ENCODE results near the gene TJP1. TPM values are rescaled to one million over a fixed set of nuclear protein-coding genes. Genes with fewer than 3 reads are reported as not detected.

TJP1 gene
- total RNA-seq: 100 to 1,000 TPM in 2 of 4 donors, 10 to 100 TPM in 2; 45.4 to 112 (median 88.3) TPM

DNA sequence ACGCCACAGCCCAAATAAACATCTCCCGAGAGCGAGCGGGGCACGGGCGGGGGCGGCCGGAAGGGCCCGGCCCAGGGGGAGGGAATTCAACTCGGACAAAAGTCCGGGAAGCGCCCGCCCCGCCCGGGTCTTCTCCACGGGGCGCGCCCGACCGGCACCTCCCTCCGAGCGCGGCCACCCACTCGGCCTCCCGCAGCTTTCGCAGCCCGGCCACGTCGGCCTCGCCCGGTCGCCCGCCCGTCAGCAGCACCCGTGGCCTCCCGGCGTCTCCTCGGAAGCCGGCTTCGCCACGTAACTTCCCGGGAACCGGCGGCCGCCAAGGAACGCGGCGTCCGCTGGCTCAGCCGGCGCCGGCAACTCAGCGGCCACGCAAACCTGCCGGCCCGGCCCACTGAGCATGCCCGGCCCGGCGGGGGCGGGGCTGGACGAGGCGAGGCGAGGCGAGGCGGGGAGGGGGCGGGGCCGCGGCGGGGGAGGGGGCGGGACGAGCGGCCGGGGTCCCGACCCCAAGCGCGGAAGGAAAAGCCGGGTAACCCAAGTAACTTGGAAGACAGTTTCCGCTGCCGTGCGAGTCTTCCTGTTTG, at the start of gene TJP1:
Gene TJP1, minus strand, starts transcription at position 369 of the 584 bp plus-strand sequence. CDS start 440 bp downstream, outside the sequence.
- H3K27ac ChIP-seq: peak within 1 kb of the TSS; percentile 57 to 97 (median 92)
- TF ChIP-seq, protein P1, sequence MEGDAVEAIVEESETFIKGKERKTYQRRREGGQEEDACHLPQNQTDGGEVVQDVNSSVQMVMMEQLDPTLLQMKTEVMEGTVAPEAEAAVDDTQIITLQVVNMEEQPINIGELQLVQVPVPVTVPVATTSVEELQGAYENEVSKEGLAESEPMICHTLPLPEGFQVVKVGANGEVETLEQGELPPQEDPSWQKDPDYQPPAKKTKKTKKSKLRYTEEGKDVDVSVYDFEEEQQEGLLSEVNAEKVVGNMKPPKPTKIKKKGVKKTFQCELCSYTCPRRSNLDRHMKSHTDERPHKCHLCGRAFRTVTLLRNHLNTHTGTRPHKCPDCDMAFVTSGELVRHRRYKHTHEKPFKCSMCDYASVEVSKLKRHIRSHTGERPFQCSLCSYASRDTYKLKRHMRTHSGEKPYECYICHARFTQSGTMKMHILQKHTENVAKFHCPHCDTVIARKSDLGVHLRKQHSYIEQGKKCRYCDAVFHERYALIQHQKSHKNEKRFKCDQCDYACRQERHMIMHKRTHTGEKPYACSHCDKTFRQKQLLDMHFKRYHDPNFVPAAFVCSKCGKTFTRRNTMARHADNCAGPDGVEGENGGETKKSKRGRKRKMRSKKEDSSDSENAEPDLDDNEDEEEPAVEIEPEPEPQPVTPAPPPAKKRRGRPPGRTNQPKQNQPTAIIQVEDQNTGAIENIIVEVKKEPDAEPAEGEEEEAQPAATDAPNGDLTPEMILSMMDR (IDR thresholded peaks at IDR 0.05): no peak
- TF ChIP-seq POLR2A (IDR thresholded peaks at IDR 0.05): peak; percentile 91 to 93
- peaks cover 0 to 12% (median 0%) of the 10 kb centered on the region in 4 donors for H3K9me3 ChIP-seq
- peak within 1 kb of the TSS; percentile 45 to 85 (median 56) for H3K4me3 ChIP-seq
- H3K36me3 ChIP-seq: no peaks in the 10 kb centered on the region
- H3K4me1 ChIP-seq: peaks cover 0 to 7% (median 0%) of the 10 kb centered on the region in 4 donors
- no peaks in the 10 kb centered on the region for H3K27me3 ChIP-seq
- DNase-seq: peak in 2 of 3 donors; percentile 79 to 90

DNA sequence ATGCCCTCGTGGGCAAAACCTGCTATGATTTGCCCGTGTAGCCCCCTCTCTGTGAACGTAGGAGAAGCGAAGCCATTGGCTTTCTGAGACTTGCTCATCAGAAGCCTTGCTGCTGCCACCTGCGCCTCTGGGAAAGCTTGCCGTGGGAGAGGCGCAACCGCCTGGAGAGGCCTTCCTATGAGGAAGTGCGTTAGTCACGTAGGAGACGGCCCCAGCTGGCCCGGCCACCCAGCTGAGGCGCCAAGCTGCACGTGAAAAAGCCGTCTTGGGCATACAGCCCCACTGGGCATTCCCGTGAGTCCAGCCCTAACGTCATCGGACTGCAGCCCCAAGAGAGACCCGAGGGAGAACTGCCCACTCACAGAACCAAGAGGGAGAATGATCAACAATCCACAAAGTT, 49.1 kb upstream of the TJP1 start:
- Histone ChIP-seq H3K9me3 (no peaks in the 10 kb centered on the region), H3K4me1 (no peaks in the 10 kb centered on the region), H3K4me3 (no peak overlapping the region), H3K27me3 (no peaks in the 10 kb centered on the region), H3K27ac (peak overlapping the region in 2 of 4 donors; percentile 33 to 35), H3K36me3 (no peaks in the 10 kb centered on the region)
- TF ChIP-seq POLR2A (IDR thresholded peaks at IDR 0.05): no peak
- DNase-seq: no peak

DNA sequence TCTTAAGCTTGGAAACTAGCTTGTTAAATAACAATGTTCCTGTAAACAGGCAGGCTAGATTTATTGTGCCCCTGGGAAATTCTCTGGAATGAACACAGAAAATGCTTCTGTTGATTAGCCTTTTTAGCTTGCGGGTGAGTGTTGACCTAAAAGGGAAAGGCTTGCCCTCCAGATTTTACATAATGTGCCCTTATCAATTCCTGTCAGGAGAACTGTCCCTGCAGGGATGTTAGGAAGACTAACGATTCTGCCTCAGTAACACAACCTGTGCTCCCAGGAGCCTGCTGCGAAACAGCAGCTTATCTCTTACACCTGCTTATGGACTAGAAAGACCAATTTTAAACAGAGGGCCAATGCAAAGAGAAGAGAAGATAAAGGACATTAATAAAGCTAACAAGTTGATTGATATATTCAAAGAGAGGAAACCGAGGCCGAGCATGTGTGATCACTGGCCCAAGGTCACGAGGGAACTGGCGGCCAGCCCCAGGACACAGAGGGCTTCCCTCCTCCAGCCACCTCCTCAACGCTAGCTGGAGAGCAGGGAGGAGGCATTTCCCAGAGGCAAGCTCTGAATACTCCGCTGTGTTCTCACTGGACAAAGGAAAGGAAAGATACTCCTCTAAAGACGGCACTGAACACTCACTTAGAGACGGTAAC, 48.4 kb upstream of the TJP1 start:
- Histone ChIP-seq H3K4me1 (no peaks in the 10 kb centered on the region), H3K27ac (peak overlapping the region in 2 of 4 donors; percentile 33 to 35), H3K9me3 (no peaks in the 10 kb centered on the region), H3K27me3 (no peaks in the 10 kb centered on the region), H3K4me3 (no peak overlapping the region), H3K36me3 (no peaks in the 10 kb centered on the region)
- TF ChIP-seq, protein P1 (IDR thresholded peaks at IDR 0.05): no peak
- no peak for DNase-seq

DNA sequence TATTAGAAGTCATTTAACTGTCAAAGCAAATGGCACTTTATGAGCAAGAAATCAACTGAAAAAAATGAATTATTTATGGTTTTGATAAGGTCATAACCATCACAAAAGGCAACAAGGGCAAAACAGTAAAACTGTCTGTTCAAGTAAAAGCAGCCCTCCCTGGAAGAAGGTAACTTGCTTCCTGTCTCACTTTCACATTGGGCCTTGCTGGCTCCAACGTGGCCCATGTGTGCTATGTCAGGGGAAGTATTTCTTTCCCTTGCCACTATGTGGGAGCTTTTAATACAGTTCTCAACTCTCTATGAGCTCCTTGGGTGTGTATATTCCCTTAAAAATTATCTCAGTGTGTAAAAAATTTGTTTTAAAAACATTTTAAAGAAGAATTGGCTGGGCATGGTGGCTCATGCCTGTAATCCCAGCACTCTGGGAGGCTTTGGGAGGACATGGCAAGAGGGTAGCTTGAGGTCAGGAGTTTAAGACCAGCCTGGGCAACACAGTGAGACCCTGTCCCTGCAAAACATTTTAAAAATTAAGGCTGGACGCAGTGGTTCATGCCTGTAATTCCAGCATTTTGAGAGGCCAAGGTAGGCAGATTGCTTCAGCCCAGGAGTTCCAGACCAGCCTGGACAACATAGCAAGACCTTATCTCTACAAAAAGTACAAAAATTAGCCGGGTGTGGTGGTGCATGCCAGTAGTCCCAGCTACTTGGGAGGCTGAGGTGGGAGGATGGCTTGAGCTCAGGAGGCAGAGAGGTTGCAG, 45.2 kb upstream of the TJP1 start:
- Histone ChIP-seq H3K9me3 (no peaks in the 10 kb centered on the region), H3K27ac (no peak overlapping the region), H3K4me3 (no peak overlapping the region), H3K27me3 (no peaks in the 10 kb centered on the region), H3K36me3 (no peaks in the 10 kb centered on the region), H3K4me1 (no peaks in the 10 kb centered on the region)
- DNase-seq: no peak
- TF ChIP-seq POLR2A (IDR thresholded peaks at IDR 0.05): no peak
- TF ChIP-seq, protein P1 (IDR thresholded peaks at IDR 0.05): no peak

DNA sequence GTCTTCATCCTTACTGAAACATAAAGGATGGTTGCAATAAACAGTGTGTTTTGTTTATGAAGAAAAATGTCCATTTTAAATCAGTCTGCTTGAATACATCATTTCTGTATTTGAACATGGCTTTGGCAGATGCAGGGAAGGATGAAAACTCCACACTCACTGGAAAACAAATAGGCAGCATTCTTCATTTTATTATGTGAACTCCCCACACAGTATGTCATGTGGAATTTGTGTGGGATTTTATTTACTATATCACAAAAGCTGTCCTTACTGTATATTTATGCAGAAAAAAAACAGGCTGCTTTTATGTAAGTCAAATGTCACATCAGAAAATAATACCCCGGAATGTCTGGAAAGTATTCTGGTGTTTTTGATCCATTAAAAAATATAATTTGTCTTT, 44.1 kb upstream of the TJP1 start:
- no peaks in the 10 kb centered on the region for H3K9me3 ChIP-seq
- no peaks in the 10 kb centered on the region for H3K36me3 ChIP-seq
- no peaks in the 10 kb centered on the region for H3K4me1 ChIP-seq
- H3K4me3 ChIP-seq: no peak overlapping the region
- no peak for DNase-seq
- H3K27ac ChIP-seq: no peak overlapping the region
- no peaks in the 10 kb centered on the region for H3K27me3 ChIP-seq
- no peak for TF ChIP-seq POLR2A (IDR thresholded peaks at IDR 0.05)
- TF ChIP-seq, protein P1 (IDR thresholded peaks at IDR 0.05): no peak

DNA sequence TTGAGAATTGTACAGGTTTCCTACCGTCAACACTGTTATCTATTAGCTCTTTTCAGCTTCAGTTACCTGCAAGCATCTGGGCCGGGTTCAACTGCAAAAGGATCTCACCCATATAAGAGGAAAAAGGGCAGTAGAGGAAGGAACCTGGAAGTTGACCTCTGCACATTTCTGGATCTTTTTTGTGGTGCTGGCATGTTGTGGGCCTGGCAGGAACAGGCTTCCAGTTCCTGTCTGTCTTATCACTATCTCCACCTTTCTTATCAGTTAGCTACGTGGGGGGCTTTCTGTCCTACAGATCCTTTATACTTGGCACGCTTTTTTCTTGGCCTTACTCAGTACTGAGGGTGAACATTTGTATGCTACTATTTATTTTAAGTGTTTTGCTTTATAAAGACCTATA, 42.2 kb upstream of the TJP1 start:
- Histone ChIP-seq H3K27ac (no peak overlapping the region), H3K36me3 (no peaks in the 10 kb centered on the region), H3K9me3 (no peaks in the 10 kb centered on the region), H3K4me3 (no peak overlapping the region), H3K27me3 (no peaks in the 10 kb centered on the region), H3K4me1 (no peaks in the 10 kb centered on the region)
- DNase-seq: no peak
- no peak for TF ChIP-seq POLR2A (IDR thresholded peaks at IDR 0.05)
- TF ChIP-seq, protein P1 (IDR thresholded peaks at IDR 0.05): no peak
